ENCODE measurements around the gene ZNF554.
A peak's percentile ranks its signal among the peaks of the same experiment; 100 is the strongest.

- TF ChIP-seq CTCF (conservative IDR thresholded peaks at IDR 0.05; ENCODE audit: low read length) (peak; percentile 38; the same call in 1 of the 2 replicates), EZH2phosphoT487 (IDR thresholded peaks at IDR 0.05; ENCODE audit: borderline replicate concordance) (no peak)
These were observed 36.5 kb upstream of the ZNF554 start, which contains the start of gene SGTA for GRCh38 chr19:2782936-2783780.
